Measurements from ENCODE around the gene CASZ1. TPM values are rescaled to one million over a fixed set of nuclear protein-coding genes. Genes with fewer than 3 reads are reported as not detected.

CASZ1 gene
- total RNA-seq, 1 donor from 2014 or later, result 4.0 TPM

DNA sequence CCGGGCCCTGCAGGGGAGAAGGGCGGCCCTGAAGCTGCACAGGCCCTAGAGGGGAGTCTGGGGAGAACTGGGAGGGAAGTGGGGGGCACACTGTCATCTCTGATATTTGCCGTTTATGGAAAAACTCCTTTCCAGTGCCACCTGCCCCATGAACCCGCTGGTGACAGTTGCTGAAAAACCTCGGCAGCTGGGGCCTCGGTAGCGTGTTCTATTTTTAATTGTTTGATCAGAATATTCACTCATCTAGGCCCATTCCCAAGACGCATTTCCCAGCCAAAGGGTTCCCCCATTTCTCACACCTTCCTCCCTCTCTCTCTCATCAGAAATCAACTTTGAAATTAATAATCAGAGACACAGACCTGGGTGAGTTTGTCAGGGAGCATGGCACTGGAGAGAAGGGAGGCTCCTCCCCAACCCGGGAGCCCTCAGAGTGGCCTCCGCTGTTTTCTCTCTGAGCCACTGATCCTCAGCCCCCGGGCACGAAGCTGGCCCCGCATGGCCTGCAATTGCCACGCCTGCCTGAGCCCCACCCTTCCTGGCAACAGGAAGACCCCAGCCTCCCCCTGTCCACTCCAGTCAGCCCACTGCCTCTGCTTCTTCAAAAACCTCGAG lies 111.1 kb downstream of the CASZ1 start:
- peaks cover 8% of the 10 kb centered on the region for H3K4me1 ChIP-seq (ENCODE audit: insufficient read depth, low read length)
- no peak overlapping the region for H3K27ac Mint-ChIP-seq (ENCODE audit: unreplicated experiment)
- H2AFZ ChIP-seq (ENCODE audit: low read depth, low read length), result no peak overlapping the region
- H3K27me3 ChIP-seq (ENCODE audit: insufficient read depth, low read length), result no peaks in the 10 kb centered on the region
- DNase-seq (ENCODE audit: low read depth) (no peak), FAIRE-seq (no peak)
- H3K27me3 Mint-ChIP-seq (ENCODE audit: low read depth, unreplicated experiment), result peaks cover 34% of the 10 kb centered on the region
- no peak overlapping the region for H3K4me3 Mint-ChIP-seq (ENCODE audit: unreplicated experiment)
- no peak overlapping the region for H3K4me3 ChIP-seq (ENCODE audit: insufficient read depth, low read depth, low read length)
- no peaks in the 10 kb centered on the region for H3K9me3 ChIP-seq (ENCODE audit: insufficient read depth, low read depth, low read length)
- no peaks in the 10 kb centered on the region for H3K36me3 ChIP-seq (ENCODE audit: insufficient read depth, low read length)
- H4K20me1 ChIP-seq (ENCODE audit: insufficient read depth, low read length), result no peaks in the 10 kb centered on the region
- no peaks in the 10 kb centered on the region for H3K79me2 ChIP-seq (ENCODE audit: insufficient read depth, low read length)
- H3K27ac ChIP-seq (ENCODE audit: low read depth, low read length), result no peak overlapping the region
- no peak overlapping the region for H3K4me2 ChIP-seq (ENCODE audit: low read length)
- H3K9ac ChIP-seq (ENCODE audit: low read length), result no peak overlapping the region
- H3K9me3 Mint-ChIP-seq (ENCODE audit: unreplicated experiment), result no peaks in the 10 kb centered on the region
- peaks cover 17% of the 10 kb centered on the region for H3K4me1 Mint-ChIP-seq (ENCODE audit: low read depth, unreplicated experiment)
- TF ChIP-seq, protein P1, sequence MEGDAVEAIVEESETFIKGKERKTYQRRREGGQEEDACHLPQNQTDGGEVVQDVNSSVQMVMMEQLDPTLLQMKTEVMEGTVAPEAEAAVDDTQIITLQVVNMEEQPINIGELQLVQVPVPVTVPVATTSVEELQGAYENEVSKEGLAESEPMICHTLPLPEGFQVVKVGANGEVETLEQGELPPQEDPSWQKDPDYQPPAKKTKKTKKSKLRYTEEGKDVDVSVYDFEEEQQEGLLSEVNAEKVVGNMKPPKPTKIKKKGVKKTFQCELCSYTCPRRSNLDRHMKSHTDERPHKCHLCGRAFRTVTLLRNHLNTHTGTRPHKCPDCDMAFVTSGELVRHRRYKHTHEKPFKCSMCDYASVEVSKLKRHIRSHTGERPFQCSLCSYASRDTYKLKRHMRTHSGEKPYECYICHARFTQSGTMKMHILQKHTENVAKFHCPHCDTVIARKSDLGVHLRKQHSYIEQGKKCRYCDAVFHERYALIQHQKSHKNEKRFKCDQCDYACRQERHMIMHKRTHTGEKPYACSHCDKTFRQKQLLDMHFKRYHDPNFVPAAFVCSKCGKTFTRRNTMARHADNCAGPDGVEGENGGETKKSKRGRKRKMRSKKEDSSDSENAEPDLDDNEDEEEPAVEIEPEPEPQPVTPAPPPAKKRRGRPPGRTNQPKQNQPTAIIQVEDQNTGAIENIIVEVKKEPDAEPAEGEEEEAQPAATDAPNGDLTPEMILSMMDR (IDR thresholded peaks at IDR 0.05; ENCODE audit: insufficient read depth, low read depth, low read length), result no peak
- H3K36me3 Mint-ChIP-seq (ENCODE audit: low read depth, unreplicated experiment), result peaks cover 3% of the 10 kb centered on the region

DNA sequence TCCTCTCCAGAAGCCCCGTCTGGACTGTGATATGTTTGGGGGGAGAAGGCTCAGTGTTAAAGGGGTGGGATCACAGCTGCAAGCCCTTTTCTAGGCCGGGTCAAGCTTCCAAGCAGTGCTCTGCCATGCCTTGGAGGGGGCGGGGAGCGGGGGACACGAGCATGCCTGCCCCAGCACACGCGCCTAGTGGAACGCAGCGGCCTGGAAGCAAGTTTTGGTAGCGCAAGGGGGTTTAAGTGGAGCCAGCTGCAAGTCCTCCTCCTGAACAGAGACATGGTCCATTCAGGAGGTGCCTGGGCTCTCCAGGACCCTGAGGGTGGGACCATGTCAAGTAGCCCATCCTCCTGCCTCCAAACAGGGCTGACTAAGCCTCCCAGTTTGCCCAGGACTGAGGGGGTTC lies 112.2 kb downstream of the CASZ1 start:
- no peak for FAIRE-seq
- Mint-ChIP-seq H3K4me3 (ENCODE audit: unreplicated experiment) (no peak overlapping the region), H3K4me1 (ENCODE audit: low read depth, unreplicated experiment) (peaks cover 21% of the 10 kb centered on the region)

More for the DNA sequence above, 112.2 kb downstream of the CASZ1 start:
- DNase-seq (ENCODE audit: low read depth), result no peak
- no peaks in the 10 kb centered on the region for H4K20me1 ChIP-seq (ENCODE audit: insufficient read depth, low read length)
- TF ChIP-seq EZH2 (IDR thresholded peaks at IDR 0.05; ENCODE audit: insufficient read depth, low read length), result no peak
- TF ChIP-seq, protein P1 (IDR thresholded peaks at IDR 0.05; ENCODE audit: insufficient read depth, low read depth, low read length), result no peak
- no peaks in the 10 kb centered on the region for H3K27me3 ChIP-seq (ENCODE audit: insufficient read depth, low read length)
- no peaks in the 10 kb centered on the region for H3K36me3 ChIP-seq (ENCODE audit: insufficient read depth, low read length)
- H2AFZ ChIP-seq (ENCODE audit: low read depth, low read length), result no peak overlapping the region
- no peak overlapping the region for H3K9ac ChIP-seq (ENCODE audit: low read length)
- H3K9me3 ChIP-seq (ENCODE audit: insufficient read depth, low read depth, low read length), result no peaks in the 10 kb centered on the region
- H3K4me1 ChIP-seq (ENCODE audit: insufficient read depth, low read length), result peaks cover 8% of the 10 kb centered on the region
- no peaks in the 10 kb centered on the region for H3K36me3 Mint-ChIP-seq (ENCODE audit: low read depth, unreplicated experiment)
- no peak overlapping the region for H3K4me3 ChIP-seq (ENCODE audit: insufficient read depth, low read depth, low read length)
- no peak overlapping the region for H3K27ac Mint-ChIP-seq (ENCODE audit: unreplicated experiment)
- H3K9me3 Mint-ChIP-seq (ENCODE audit: unreplicated experiment), result no peaks in the 10 kb centered on the region
- peaks cover 29% of the 10 kb centered on the region for H3K27me3 Mint-ChIP-seq (ENCODE audit: low read depth, unreplicated experiment)
- H3K79me2 ChIP-seq (ENCODE audit: insufficient read depth, low read length), result no peaks in the 10 kb centered on the region
- no peak overlapping the region for H3K4me2 ChIP-seq (ENCODE audit: low read length)
- no peak overlapping the region for H3K27ac ChIP-seq (ENCODE audit: low read depth, low read length)
